Bronchial epithelial cell (primary cell): ENCODE measurements around the gene GSKIP. TPM values are rescaled to one million over a fixed set of nuclear protein-coding genes. Genes with fewer than 3 reads are reported as not detected.

Source experiments
- DNase-seq: peaks from one replicate; pipeline ENCODE4 v3.0.0-alpha.2; 2010; ENCODE audit warnings: low read depth
- FAIRE-seq: peaks from 2 replicates; lab custom pipeline; 2011; peaks lifted over from hg19 to GRCh38; lab: Jason Lieb, UNC
- H3K27me3 ChIP-seq: 2 replicates; pipeline ENCODE4 v1.5.1; 2011; ENCODE audit warnings: low read length; ENCODE audit not compliant: control insufficient read depth, insufficient read depth
- H3K36me3 ChIP-seq: 2 replicates; pipeline ENCODE4 v1.5.1; 2011; ENCODE audit warnings: low read length; ENCODE audit not compliant: control insufficient read depth, insufficient read depth
- H3K4me3 ChIP-seq: 2 replicates; pipeline ENCODE4 v1.5.1; 2011; ENCODE audit warnings: mild to moderate bottlenecking, low read depth, low read length, control low read depth
- CTCF ChIP-seq: IDR thresholded peaks from 2 replicates; pipeline ENCODE4 v1.5.1; 2011; ENCODE audit warnings: mild to moderate bottlenecking, moderate library complexity, low read length, control low read depth, inconsistent platforms; ENCODE audit not compliant: insufficient read depth, severe bottlenecking
- total RNA-seq: library from RNA; depleted of rRNA; stranded (reverse); fragments of >200 nt; gene quantifications from 2 replicates; pipeline ENCODE4 v1.2.1, GENCODE V29; 2014

Gene GSKIP
- total RNA-seq, 1 donor from 2014 or later: 77.7 TPM

DNA sequence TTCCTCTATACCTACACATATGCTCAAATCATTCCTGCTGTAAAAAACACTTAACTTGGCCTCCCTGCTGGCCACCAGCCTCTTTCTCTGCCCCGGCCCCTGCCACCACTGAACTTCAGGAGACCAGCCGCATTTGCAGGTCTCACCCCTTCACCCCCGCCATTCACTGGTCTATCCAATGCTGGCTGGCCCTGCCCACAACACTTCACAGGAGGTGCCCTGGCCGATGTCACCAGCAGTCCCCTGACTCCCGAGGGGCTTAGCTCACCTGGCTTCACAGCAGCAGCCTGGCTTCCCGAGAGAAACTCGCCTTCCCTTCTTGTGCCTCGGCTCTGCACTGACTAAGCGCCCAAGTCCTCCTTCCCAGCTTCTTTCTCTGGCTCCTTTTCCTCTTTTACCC is 36.1 kb downstream of the GSKIP start:
- no peak for TF ChIP-seq CTCF
- DNase-seq: no peak
- no peaks in the 10 kb centered on the region for H3K27me3 ChIP-seq
- FAIRE-seq: no peak
- no peaks in the 10 kb centered on the region for H3K36me3 ChIP-seq
- no peak overlapping the region for H3K4me3 ChIP-seq

GRCh38 chr14:96400495-96400894 is 37.2 kb downstream of the GSKIP start:
- no peaks in the 10 kb centered on the region for H3K27me3 ChIP-seq
- FAIRE-seq (peak; percentile 40), DNase-seq (no peak)
- H3K4me3 ChIP-seq: no peak overlapping the region
- TF ChIP-seq CTCF: no peak
- no peaks in the 10 kb centered on the region for H3K36me3 ChIP-seq

DNA sequence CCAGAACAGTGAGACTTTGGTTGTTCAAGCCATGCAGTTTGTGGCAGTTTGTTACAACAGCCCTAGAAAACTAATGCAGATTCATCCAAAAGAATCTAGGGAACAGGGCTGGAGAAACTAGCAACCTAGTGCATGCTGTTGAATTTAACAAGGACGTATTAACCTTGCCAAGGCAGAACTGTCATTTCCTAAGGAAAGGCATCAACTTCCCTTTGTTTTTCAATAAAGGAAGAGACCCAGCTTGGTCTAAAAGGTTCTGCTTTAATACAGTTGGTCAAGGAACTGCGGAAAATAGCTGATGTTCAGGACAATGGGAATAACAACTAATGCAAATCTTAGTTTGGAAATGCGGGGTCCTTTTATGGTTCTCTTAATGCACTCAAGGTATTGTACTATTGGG is 40.1 kb downstream of the GSKIP start:
- FAIRE-seq (no peak), DNase-seq (no peak)
- H3K4me3 ChIP-seq: no peak overlapping the region
- H3K36me3 ChIP-seq: no peaks in the 10 kb centered on the region
- H3K27me3 ChIP-seq: no peaks in the 10 kb centered on the region
- TF ChIP-seq CTCF: no peak

GRCh38 chr14:96405677-96406076 is 42.4 kb downstream of the GSKIP start:
- Histone ChIP-seq H3K27me3 (no peaks in the 10 kb centered on the region), H3K4me3 (no peak overlapping the region), H3K36me3 (no peaks in the 10 kb centered on the region)
- no peak for TF ChIP-seq CTCF
- DNase-seq (no peak), FAIRE-seq (no peak)

- DNase-seq: no peak
- no peak for TF ChIP-seq CTCF
- Histone ChIP-seq H3K36me3 (no peaks in the 10 kb centered on the region), H3K27me3 (no peaks in the 10 kb centered on the region), H3K4me3 (no peak overlapping the region)
- no peak for FAIRE-seq
Observed at GRCh38 chr14:96407935-96408570, 44.7 kb downstream of the GSKIP start.

DNA sequence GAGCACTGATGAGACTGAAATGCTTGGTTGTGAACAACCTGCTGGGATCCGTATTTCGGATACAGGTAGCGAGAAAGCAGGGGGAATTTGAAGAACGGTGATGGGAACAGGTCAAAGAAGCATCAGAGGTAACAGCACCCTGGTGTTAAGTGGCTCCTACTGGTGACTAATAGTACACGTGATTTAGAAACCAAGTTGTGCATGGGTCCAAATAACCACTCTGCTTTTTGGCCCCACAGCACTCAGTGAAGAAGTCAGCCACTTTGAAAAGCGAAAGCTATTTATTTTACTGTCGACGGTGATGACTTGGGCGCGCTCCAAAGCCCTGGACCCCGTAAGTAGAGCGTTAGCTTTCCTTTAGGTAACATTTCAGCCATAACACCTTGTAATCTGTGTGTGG is 45.3 kb downstream of the GSKIP start:
- DNase-seq (no peak), FAIRE-seq (no peak)
- Histone ChIP-seq H3K27me3 (no peaks in the 10 kb centered on the region), H3K36me3 (no peaks in the 10 kb centered on the region), H3K4me3 (no peak overlapping the region)
- no peak for TF ChIP-seq CTCF
